HG03457 (cell line): ENCODE results near the gene INPP5K.
"Not testable (repeated sequence)": the region's sequence is repeated elsewhere in the genome, so short reads cannot be mapped to it uniquely, and the experiment has no call there.

Source experiments
- ATAC-seq: cut with Tn5 transposase; IDR thresholded peaks from one replicate; pipeline ENCODE4 v1.9.1; 2021; ENCODE audit warnings: moderate number of reproducible peaks; ENCODE audit not compliant: unreplicated experiment

The INPP5K gene

GRCh38 chr17:1548032-1548431 is 31.6 kb upstream of the INPP5K start:
- ATAC-seq, result no peak

GRCh38 chr17:1546292-1546922 is 30.0 kb upstream of the INPP5K start:
- ATAC-seq, result no peak

- no peak for ATAC-seq
Measured at GRCh38 chr17:1545618-1546017, 29.2 kb upstream of the INPP5K start.

- no peak for ATAC-seq
Measured at GRCh38 chr17:1542316-1542715, 25.9 kb upstream of the INPP5K start.

GRCh38 chr17:1541367-1541904 is 25.0 kb upstream of the INPP5K start:
- ATAC-seq, result no peak

- ATAC-seq, result no peak
Measured at GRCh38 chr17:1539811-1540210, 23.4 kb upstream of the INPP5K start.

GRCh38 chr17:1535737-1536136 is 19.3 kb upstream of the INPP5K start:
- no peak for ATAC-seq

- no peak for ATAC-seq
Measured at GRCh38 chr17:1533661-1534325, 17.4 kb upstream of the INPP5K start.

GRCh38 chr17:1532836-1533602 is 16.6 kb upstream of the INPP5K start:
- no peak for ATAC-seq

GRCh38 chr17:1529863-1530262 is 13.5 kb upstream of the INPP5K start:
- ATAC-seq, result no peak

GRCh38 chr17:1526876-1527275 is 10.5 kb upstream of the INPP5K start:
- not testable (repeated sequence) for ATAC-seq

GRCh38 chr17:1522626-1523025 is 6.2 kb upstream of the INPP5K start:
- no peak for ATAC-seq

- no peak for ATAC-seq
Measured at GRCh38 chr17:1521086-1521640, 4.8 kb upstream of the INPP5K start.

- ATAC-seq, result no peak
Measured at GRCh38 chr17:1519678-1520077, 3.3 kb upstream of the INPP5K start.

- ATAC-seq, result no peak
Measured at GRCh38 chr17:1518410-1518809, 2.0 kb upstream of the INPP5K start.

- ATAC-seq, result no peak
Measured at GRCh38 chr17:1515640-1516387, 598 bp downstream of the INPP5K start.

- ATAC-seq, result no peak
Measured at GRCh38 chr17:1512351-1512750, 4.1 kb downstream of the INPP5K start.

GRCh38 chr17:1511756-1512321 is 4.6 kb downstream of the INPP5K start:
- no peak for ATAC-seq

- no peak for ATAC-seq
Measured at GRCh38 chr17:1511290-1511689, 5.1 kb downstream of the INPP5K start.

- ATAC-seq, result no peak
Measured at GRCh38 chr17:1509290-1509881, 7.0 kb downstream of the INPP5K start.
